CD4-positive, alpha-beta T cell treated with Interleukin-15 for 4 hours (primary cell): Measurements from ENCODE around the gene CTNNBL1.

Experiments
- DNase-seq: peaks from one replicate; pipeline ENCODE4 v3.0.0-alpha.2; 2020; ENCODE audit warnings: low spot score

Gene CTNNBL1

DNA sequence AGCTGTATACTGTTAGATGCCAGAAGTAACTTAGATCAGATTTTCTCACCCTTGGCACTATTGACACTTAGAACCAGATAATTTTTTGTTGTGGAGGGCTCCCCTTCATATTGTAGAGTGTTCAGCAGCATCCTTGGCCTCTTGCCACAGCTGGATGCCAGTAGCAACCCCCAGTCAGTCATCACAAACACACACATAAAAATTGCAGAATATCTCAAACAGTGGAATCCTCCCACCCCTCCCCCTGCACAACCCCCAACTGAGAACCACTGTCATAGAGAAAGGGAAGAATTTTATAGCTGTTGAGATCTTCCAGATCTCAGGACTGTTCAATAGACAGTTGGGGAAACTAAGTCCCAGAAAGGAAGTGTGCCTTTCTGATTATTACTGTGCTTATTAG is 127.9 kb downstream of the CTNNBL1 start:
- no peak for DNase-seq

DNA sequence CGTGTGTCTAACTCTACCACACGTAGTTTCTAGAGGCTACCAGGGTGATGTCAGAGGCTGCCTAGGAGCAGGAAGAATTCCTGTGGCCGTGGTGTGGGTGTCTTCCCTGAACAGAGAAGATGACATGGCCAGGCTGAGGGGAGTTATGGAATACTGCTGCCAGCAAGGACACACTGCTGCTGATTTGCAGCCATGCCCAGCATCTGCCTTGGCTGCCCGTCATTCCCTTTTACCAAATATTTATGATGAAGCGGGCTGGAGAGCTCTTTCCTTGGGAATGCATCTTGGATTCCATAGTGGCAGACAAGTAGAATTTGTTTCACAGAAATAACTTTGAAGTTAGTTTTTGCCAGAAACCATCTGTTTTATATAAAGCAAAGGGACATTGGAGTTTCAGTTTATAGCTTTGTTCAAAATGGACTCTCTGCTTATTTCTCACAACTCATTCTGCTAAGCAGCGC is 128.3 kb downstream of the CTNNBL1 start:
- no peak for DNase-seq

DNA sequence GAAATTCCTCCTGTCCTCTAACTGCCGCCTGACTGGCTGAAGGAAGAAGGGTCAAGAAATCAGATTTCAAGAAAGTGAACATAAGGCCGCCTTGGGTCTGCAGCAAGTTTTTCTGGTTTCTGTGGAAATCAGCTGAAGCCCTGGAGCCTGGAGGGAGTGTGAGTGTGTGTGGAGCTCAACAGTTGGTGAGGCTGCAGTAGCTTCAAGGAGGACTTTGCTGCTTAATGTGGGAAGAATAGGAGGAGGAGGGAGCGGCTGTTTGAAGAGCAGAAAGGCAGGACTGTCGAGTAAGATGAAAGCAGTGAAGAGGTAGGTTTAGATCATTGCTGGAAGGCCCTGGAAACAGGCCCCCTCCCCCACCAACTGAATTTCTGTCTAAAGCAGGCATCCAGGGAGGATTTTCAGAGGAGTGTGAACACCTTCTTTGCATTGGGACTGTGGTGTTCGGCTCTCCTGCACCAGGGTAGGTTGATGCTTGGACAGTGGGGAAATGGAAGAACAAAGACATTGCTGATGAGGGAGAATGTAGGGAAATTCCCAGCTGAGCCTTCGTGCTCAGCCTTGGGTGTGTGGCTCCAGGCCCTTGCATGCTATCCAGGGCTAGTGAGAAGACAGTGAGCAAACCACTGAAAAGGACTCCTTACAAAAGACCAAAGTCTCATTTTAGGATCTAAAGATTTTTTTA is 129.6 kb downstream of the CTNNBL1 start:
- DNase-seq, result no peak

DNA sequence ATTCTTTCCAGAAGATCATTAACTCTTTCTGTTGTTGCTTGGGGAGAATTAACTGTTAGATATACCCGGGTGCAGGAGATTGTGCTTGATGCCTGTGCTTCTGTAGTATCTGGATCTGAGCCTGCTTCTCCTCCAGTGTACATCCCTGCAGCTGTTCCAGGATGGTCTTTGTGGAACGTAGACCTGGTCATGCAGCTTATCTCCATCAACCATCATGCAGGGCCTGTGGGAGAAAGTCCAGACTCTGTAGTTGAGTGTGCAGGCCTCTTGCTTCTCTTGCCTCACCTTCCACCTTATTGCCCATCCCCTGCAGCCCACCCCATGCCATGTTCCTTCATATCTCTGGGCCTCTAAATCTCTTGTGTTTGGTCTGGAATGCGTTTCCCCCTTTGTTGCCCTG is 133.8 kb downstream of the CTNNBL1 start:
- DNase-seq, result no peak

DNA sequence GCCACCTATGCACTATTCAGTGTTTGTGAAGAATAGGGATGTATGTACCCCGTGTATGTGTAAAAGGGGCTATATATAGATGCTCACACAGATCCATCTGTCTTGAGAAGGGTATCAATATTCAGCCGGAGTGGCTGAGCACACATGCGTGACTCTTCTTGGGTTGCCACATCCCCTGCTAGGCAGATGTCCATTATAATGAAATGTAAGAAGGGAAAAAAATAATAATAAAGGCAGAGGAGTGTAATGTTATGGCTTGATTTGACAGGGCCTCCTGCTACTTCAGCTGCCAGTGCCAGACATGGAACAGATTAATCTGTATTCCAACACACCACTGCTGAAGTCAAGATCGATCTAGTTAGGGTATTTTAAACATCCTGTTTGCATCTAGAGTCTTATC is 134.9 kb downstream of the CTNNBL1 start:
- no peak for DNase-seq

DNA sequence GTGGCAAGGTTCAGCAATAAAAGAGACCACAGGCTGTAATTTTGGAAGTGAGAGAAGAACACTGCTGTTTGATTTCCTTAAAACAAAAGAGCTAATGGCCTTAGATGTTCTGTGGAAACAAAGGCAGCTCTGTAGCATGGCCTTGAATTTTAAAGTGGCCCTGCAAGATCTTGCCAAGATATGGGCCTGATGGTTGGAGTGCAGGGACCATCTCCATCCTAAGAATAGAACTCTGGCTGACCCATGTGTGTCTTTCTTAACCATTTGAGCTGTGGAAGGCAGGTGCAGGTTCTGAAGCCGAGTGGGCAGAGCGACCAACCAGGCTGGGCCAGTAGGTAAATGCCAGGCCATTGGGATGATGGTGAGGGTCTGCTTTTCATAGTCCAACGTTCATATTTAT is 135.3 kb downstream of the CTNNBL1 start:
- no peak for DNase-seq

DNA sequence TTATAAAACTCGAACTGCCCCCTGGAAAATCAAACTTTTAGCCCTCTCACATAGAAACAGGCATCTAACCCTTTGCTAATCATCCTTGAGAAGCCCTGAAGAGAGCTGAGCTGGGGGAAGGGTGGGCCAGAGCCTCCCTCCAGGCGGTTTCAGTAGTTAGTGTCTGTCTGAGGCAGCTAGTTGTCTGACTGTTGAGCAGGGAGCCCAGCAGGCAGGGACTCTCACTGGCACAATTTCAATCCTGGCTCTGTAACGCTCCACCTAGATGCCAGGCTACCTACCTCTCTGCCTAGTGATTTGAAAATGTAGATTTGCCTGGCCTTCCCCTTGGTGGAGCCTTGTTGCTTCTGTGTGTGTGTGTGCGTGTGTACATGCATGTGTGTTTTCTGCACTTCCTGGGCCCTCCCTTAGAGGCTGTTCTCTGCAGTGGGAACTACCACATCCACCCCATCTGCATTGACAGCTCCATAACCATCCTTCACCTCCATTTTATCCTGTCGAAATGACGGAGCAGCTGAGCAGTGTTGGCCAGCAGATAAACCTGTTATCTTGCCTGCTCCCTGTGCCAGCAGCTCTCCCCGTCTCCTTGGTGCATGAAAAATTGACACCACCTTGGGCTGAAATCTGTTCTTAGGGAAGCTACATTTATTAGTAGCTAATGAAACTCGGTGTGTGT is 139.5 kb downstream of the CTNNBL1 start:
- no peak for DNase-seq

DNA sequence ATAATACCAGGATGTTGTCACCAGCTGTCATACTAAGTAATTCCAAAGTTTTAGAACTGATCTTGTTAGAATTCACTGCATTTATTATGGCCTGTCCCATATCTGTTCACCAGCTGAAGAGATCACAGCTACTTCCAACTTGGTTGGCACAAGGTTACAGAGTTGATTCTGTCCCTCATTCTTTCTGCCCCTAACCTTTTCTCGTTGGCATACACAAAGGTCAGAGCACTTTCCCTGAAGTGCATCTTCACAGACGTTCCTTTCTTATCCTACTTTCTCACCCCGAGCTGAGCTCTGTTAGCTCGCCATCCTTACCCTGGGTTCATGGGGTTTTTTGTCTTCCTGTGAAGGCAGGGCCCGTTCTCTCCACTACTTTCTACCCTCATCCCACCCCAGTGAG is 143.1 kb downstream of the CTNNBL1 start:
- DNase-seq, result no peak

DNA sequence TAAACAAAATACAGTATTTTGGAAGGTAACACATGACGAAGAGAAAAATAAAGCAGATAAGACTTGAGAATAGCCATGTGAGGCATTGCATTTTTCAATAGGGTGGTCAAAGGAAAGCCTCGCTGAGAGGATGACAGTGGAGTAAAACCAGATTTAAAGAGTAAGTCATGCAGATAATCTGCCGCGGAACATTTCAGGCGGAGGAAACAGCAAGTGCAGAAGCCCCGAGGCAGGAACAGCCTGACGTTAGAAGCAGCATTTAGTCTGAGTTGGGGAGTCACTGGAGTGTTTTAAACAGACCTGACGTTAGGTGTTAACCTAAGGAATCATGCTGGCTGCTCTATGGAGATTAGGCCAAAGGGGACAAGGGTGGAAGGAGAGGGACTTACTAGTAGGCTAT is 144.1 kb downstream of the CTNNBL1 start:
- DNase-seq, result no peak

DNA sequence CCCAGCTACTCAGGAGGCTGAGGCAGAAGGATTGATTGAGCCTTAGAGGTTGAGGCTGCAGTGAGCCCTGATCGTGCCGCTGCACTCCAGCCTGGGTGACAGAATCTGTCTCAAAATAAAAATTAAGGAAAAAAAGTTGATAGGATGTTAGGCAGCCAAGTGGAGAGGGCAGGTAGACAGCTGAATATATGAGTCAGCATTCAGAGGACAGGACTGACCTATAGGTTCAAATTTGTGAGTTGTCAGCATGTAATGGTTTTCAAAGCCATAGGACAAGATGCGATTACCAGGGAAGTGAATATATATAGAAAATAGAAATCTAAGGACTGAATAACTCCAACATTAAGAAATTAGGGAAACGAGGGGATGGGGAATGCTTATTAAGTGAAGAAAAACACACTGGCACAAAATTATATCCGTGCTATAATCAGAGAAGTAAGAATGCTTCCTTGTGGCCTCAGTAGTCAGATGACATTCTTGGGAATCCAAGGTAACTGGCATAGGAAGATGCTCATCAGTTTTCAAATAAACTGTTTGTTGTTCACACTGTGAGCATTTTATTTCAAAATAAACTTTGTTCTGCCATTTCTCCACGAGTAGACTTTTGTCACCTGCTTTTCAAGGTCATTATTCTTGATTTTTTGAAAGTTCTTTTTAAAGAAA is 145.1 kb downstream of the CTNNBL1 start:
- DNase-seq, result no peak

DNA sequence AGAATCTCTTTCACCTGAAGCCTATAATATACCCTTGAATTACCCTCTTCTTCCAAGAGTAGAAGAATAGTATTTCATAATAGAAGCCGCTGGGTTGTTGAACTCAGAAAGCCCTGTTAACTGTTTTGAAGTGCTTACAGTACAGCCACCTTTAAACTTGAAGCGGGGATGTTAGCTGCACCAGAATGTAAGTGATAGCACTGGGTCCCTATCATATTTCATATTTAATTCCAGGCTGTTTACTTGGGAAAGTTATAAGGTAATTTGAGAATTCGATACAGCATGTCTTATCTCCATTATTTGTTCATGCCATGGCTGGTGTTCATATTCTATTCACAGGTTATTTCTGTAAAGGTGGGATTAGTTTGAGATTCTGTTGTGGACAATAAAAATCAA is 145.6 kb downstream of the CTNNBL1 start:
- DNase-seq, result no peak

DNA sequence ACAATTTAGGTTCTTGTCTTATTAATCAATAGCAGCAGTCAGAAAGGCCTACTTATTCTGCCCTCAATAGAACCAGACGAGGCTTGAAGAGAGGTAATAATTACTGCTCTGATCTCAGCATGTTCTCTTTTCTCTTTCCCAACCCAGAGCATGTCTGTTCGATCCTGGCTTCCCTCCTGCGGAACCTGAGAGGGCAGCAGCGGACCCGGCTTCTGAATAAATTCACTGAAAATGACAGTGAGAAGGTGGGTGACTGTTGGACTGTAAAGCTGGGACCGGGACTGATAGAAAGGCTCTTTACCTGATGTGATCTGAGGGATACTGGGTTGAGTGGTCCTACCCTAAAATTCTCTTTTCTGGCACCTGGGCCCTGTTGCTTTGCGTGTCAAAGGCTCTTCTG is 146.1 kb downstream of the CTNNBL1 start:
- DNase-seq, result no peak

DNA sequence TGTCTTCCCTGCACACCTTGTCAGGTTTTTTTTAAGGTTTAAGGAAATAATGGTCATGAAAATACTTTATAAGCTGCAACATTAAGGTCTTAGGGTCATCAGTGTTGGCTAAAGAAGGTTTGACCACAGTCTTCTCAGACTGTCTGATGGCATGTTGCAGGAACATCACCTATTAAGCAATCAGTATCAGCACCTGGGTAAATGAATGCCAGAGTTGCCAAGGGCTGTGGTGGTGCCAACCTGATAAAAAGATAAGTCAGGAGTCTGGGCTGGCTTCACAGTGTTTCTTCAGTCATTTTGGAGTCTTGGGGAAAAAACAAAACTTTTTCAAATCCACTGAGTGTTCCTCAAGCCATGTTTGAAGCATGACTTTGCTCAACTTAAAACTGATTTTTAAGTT is 147.6 kb downstream of the CTNNBL1 start:
- DNase-seq, result no peak

DNA sequence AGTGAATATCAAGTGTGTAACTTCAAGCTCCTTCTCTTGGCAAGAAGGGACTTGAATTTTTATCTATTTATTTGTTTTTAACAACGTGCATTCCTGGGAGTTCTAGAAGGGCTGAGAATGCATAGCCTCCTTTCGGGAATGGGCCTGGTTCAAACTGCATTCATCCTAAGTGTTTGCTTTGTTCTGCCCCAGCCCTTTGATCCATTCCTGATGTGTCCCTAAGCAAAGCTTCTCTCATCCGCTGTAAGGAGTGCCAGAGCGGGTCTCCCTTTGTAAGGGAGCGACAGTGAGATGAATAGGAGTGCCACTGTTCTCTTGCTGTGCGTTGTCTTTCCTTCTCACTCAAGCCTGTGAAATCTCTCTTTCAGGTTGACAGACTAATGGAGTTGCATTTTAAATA is 148.1 kb downstream of the CTNNBL1 start:
- no peak for DNase-seq

DNA sequence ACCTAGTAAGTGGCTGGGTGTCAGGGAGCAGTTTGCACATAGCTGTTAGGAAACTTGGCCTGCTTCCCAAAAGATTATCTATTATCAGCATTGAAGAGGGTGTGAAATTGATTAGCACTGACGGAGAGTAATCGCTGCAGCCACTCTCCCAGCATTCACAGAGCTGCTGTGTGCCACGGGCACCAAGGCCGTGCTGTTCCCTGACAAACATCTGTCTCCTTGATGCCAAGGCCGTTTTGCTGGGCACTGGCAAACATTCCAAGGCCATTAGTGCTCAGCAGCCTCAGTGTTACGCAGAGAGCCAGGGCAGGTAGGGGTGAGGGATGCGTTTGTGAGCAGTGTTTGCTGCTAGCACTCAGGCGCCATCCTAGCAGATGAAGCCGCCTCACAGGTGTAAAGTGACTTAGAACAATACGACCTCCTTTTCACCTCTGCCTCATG is 151.4 kb downstream of the CTNNBL1 start:
- no peak for DNase-seq

DNA sequence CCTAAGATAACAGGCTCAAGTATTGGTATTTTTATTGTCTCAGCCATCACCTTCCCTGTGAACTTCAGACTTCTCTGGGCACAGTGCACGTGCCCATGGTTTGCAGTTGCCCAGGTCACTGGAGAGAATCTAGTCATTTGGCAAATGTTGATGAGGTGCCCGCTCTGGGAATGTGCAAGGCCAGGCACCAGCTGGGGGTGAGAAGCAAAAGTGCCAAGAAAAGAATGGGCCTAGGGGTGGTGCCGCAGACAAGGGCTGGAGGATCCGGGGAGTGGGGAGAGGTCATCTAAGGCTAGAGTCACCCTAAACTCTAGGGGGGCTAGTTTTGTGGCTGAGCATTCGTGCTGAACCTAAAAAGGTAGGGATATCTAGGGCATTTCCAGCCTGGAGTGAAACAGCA is 152.0 kb downstream of the CTNNBL1 start:
- DNase-seq, result no peak

DNA sequence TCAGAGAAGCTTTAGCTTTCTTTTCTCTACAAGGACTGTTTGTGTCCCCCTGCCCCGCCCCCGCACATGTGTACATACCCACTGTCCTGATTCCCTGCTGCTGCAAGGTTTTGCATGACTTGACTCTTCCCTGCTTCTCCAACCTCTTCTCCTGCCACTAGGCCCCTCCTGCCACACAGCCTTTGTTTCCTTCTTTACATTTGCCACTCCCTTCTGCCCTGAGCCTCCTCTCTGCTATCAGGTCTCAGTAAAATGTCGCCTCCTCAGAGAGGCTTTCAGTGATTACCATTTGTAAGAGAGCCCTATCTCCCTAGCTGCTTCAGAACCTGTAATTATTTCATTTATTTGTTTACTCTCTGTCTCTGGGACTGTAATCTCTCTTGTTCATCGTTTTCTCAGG is 152.7 kb downstream of the CTNNBL1 start:
- no peak for DNase-seq

DNA sequence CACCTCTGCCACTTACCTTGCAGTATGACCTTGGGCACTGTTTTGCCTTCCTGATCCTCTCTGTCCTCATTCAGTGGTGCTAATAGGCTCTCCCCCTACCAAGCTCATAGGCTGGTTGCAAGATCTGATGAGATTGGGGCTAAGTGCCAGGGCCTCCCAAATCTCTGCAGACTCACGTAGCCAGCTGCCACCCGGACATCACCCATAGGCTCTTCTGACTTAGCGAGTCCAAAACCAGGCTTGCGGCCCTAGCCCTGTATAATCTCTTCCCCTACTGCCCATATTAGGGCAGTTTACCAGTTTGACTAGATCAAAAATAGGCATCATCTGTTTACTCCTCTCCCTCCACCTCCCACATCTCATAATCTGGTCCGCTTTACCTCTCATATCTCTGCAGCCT is 154.9 kb downstream of the CTNNBL1 start:
- no peak for DNase-seq

DNA sequence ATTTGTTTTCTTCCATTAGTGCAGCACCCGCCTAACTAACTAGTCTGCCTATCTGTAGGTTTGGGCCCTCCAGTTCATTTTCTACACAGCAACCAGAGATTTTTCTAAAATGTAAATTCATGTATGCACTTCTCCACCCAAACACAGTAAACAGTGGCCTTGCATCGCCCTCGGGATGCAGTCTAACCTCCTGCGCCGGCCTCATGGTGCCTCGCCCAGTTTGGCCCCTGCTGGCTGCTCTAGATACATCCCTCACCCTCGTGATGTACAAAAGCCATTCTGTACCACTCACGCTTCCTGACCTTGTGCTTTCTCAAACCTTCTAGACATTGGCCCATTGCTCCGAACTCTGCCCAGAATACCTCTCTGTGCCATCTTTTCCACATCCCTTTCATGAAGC is 155.3 kb downstream of the CTNNBL1 start:
- no peak for DNase-seq

DNA sequence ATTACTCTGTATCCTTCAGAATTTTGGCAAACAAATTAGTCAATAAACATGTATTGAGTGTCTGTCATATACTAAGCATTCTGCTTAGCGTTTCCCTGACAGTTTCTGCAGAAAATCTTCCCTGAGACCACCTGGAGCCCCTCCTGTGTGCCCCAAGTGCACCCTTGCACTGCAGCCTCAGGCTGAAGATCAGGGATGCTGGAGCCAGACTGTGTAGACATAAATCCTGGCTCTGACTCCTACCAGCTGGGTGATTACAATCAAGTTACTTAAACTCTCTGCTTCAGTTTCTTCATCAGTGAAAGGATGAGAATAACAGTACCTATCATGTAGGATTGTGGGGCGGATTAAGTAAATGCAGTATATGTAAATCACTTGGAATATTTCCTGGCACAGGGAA is 155.7 kb downstream of the CTNNBL1 start:
- DNase-seq, result no peak

DNA sequence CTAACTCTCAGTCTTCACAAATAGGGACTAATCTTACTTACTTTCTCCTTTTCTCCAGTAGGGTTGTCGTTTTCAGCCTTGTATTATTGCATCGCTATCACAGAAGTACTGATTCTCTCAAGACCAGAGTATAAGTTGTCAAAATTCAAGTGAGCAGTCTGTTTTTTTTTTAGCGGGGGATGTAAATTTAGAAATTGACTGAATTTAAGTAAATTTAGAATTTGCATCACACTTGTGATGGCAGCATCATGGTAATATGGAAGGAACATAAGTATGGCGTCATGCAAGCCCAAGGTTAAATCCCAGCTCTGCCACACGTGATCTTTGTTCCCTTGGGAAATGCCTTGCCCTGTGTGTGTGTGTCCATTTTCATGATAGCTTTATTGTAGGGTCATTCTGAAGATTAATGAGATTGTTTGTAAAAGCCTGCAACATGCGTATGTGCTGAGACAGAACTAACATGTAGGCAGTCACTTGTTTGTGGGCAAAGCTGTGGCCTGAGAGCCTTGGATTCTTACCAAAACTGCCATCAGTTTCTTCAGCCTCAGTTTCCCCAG is 156.3 kb downstream of the CTNNBL1 start:
- DNase-seq, result no peak

DNA sequence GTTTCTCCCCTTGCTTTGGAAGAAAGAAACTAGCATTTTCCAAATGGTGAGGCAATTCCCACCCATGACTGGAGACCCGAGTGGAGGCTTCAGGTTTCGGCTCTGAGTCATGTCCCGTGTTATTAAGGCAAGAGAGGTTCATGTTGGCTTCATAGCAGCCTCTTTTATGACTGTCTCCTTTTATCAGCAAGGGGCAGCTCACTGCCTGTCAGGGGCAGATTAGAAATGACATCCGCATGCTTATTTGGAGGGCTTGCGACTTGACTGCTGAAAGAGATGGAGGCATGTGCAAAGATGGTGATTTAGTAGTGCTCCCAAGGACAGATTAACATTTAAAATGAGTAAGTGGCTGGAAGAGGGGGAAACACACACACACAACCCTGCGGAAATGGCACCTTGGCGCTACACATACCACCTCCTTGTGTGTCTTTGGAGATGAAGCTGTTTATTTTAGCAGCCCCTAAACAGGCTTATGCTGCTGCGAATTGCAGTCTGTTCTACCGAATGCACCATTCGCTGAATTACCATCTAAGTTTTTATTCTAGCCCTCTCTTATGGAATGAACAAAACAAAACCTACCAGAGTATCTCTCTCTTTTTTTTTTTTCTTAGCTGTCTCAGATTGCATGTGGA is 157.0 kb downstream of the CTNNBL1 start:
- DNase-seq, result no peak

DNA sequence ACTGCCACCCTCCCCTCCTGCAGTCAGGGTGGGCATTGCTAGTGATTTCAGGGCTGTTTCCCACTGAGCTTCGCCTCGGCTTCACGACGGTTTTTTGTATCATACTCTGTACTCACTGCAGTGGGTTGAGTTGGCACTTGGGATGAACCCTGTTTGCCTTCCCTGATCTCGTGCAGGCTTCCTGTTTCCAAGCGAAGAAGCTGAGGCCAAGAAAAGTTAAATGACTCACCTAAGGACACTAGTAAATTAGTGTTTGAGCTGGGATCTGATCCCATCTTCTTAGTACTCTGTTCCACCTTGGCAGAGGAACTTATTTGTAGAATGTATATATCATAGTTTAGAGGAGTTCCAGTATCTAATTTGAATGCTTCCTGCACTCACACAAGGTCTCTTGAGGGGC is 158.8 kb downstream of the CTNNBL1 start:
- no peak for DNase-seq
